ENCODE measurements around the gene LARGE1. TPM values are rescaled to one million over a fixed set of nuclear protein-coding genes. Genes with fewer than 3 reads are reported as not detected.

LARGE1 gene
- total RNA-seq, 1 donor from 2014 or later: 29.5 TPM

DNA sequence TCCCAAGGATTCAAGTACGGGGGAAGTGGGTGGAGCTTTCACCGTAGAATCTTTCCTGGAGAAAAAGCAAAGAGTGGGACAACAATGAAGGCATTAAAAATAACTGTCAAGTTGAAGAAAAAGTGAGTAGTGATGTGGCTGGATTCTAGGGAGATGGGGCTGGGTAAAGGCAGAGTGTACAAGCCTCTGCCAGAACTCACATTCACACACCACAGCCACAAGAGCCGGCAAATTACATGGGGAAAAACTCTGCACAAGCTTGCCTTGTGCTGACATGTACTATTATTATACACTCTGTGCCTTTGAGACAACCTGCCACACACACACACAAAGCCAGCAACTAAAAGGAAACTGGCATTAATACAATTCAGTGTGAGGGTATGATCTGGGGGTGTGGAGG, 182.6 kb downstream of the LARGE1 start:
- DNase-seq (ENCODE audit: extremely low spot score in 2 of 2): no peak
- TF ChIP-seq POLR2AphosphoS5 (IDR thresholded peaks at IDR 0.05; ENCODE audit: insufficient read depth in 1 of 2, low read depth in 1 of 2) (no peak), POLR2A (IDR thresholded peaks at IDR 0.05) (no peak)
- TF ChIP-seq, protein P1, sequence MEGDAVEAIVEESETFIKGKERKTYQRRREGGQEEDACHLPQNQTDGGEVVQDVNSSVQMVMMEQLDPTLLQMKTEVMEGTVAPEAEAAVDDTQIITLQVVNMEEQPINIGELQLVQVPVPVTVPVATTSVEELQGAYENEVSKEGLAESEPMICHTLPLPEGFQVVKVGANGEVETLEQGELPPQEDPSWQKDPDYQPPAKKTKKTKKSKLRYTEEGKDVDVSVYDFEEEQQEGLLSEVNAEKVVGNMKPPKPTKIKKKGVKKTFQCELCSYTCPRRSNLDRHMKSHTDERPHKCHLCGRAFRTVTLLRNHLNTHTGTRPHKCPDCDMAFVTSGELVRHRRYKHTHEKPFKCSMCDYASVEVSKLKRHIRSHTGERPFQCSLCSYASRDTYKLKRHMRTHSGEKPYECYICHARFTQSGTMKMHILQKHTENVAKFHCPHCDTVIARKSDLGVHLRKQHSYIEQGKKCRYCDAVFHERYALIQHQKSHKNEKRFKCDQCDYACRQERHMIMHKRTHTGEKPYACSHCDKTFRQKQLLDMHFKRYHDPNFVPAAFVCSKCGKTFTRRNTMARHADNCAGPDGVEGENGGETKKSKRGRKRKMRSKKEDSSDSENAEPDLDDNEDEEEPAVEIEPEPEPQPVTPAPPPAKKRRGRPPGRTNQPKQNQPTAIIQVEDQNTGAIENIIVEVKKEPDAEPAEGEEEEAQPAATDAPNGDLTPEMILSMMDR (IDR thresholded peaks at IDR 0.05): no peak
- no peaks in the 10 kb centered on the region for H3K27me3 ChIP-seq
- H3K4me1 ChIP-seq: no peaks in the 10 kb centered on the region
- intact Hi-C loops (cut with DNase I): no loop called here
- no peak overlapping the region for H3K4me3 ChIP-seq
- no peak overlapping the region for H3K27ac ChIP-seq
- no peaks in the 10 kb centered on the region for H3K36me3 ChIP-seq
- H3K9me3 ChIP-seq: no peaks in the 10 kb centered on the region

DNA sequence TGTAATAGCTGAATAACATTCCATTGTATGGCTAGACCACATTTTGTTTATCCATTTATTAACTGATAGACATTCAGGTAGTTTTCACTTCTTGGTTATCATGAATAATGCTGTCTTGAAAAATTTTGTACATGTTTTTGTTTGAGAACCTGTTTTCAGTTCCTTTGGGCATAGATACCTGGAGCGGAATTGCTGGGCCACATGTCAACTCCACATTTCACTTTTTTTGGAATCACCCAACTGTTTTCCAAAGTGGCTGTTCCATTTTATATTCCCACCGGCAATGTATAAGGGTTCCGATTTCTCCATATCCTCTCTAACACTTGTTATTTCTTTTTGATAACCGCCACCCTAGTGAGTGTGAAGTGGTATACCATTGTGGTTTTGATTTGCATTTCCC, 184.3 kb downstream of the LARGE1 start:
- Histone ChIP-seq H3K36me3 (no peaks in the 10 kb centered on the region), H3K9me3 (no peaks in the 10 kb centered on the region), H3K4me1 (no peaks in the 10 kb centered on the region), H3K27ac (no peak overlapping the region), H3K4me3 (no peak overlapping the region), H3K27me3 (no peaks in the 10 kb centered on the region)
- intact Hi-C loops (cut with DNase I): no loop called here
- no peak for DNase-seq (ENCODE audit: extremely low spot score in 2 of 2)
- TF ChIP-seq POLR2A (IDR thresholded peaks at IDR 0.05) (no peak), POLR2AphosphoS5 (IDR thresholded peaks at IDR 0.05; ENCODE audit: insufficient read depth in 1 of 2, low read depth in 1 of 2) (no peak)
- TF ChIP-seq, protein P1 (IDR thresholded peaks at IDR 0.05): no peak

DNA sequence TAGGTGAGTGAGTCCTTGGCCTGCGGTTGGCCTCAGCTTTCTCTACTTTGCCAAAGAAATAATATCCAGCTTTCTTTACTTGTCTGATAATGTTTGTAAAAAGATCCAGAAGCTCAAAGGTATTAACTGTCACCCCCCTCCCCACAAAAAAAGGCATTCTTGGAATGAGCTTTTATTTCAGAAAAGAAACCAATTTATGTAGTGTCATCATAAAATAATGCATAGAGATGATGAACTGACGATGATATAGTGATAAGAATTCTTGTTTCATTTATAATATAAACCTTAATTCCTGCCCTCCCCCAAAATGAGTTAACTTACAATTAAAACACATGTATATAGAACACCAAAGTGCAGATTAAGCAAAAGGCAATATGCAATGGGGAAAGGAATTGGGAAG, 191.4 kb downstream of the LARGE1 start:
- no peak for DNase-seq (ENCODE audit: extremely low spot score in 2 of 2)
- peaks cover 18% of the 10 kb centered on the region for H3K4me1 ChIP-seq
- H3K27me3 ChIP-seq: no peaks in the 10 kb centered on the region
- intact Hi-C loops (cut with DNase I): no loop called here
- H3K27ac ChIP-seq: no peak overlapping the region
- TF ChIP-seq, protein P1 (IDR thresholded peaks at IDR 0.05): no peak
- TF ChIP-seq POLR2AphosphoS5 (IDR thresholded peaks at IDR 0.05; ENCODE audit: insufficient read depth in 1 of 2, low read depth in 1 of 2) (no peak), POLR2A (IDR thresholded peaks at IDR 0.05) (no peak)
- no peaks in the 10 kb centered on the region for H3K9me3 ChIP-seq
- no peak overlapping the region for H3K4me3 ChIP-seq
- no peaks in the 10 kb centered on the region for H3K36me3 ChIP-seq

DNA sequence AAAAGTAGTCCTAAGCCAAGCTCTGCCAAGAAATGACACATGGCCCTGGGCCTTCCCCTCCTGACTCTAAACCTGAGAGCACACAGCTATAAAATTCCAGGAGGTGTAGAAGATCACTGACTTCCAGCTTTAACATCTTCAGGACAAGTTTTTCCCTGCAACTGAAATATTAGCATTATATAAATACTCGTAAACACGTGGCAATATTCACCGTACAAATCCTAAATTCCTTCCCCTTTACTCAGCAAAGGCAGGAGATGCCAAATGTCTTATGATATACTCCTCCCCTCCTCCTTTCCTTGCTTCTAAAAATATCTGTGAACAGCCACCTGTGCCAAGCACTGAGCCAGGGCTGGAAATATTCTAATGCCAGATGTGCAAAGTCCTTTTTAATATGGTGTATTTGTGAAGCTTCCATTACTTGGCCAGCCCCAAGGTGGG, 194.0 kb downstream of the LARGE1 start:
- Histone ChIP-seq H3K27me3 (no peaks in the 10 kb centered on the region), H3K9me3 (no peaks in the 10 kb centered on the region), H3K36me3 (no peaks in the 10 kb centered on the region), H3K4me1 (peaks cover 22% of the 10 kb centered on the region), H3K27ac (peak overlapping the region; percentile 13), H3K4me3 (no peak overlapping the region)
- DNase-seq (ENCODE audit: extremely low spot score in 2 of 2): no peak
- TF ChIP-seq, protein P1 (IDR thresholded peaks at IDR 0.05): no peak
- TF ChIP-seq POLR2A (IDR thresholded peaks at IDR 0.05) (no peak), POLR2AphosphoS5 (IDR thresholded peaks at IDR 0.05; ENCODE audit: insufficient read depth in 1 of 2, low read depth in 1 of 2) (peak in 1 of 2 donors; percentile 58)
- intact Hi-C loops (cut with DNase I): no loop called here

DNA sequence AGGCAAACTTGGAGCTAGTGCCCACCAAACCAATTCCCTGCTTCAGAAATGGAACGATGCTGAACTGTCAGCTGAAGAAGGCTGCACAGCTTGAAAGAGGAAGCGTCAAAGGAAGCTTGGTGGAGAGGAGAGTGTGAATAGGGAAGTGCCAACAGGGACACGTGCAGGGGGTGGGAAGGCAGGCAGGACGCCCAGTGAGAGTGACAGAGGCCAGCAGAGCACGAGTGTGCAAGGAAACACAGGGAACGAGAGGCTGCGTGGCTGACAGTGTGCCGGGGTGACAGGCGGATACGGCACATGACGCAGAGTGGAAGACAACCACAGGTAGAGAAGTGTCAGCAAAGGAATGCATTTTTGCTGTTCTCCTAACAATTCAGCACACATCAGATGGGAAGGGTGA, 196.4 kb downstream of the LARGE1 start:
- TF ChIP-seq POLR2A (IDR thresholded peaks at IDR 0.05) (no peak), POLR2AphosphoS5 (IDR thresholded peaks at IDR 0.05; ENCODE audit: insufficient read depth in 1 of 2, low read depth in 1 of 2) (no peak)
- TF ChIP-seq, protein P1 (IDR thresholded peaks at IDR 0.05): no peak
- no peak overlapping the region for H3K27ac ChIP-seq
- H3K4me3 ChIP-seq: no peak overlapping the region
- no peak for DNase-seq (ENCODE audit: extremely low spot score in 2 of 2)
- peaks cover 22% of the 10 kb centered on the region for H3K4me1 ChIP-seq
- H3K9me3 ChIP-seq: no peaks in the 10 kb centered on the region
- no peaks in the 10 kb centered on the region for H3K27me3 ChIP-seq
- intact Hi-C loops (cut with DNase I): no loop called here
- no peaks in the 10 kb centered on the region for H3K36me3 ChIP-seq
